GM21423 (cell line): ENCODE results near the gene CYB561A3.

Experiments used
- ATAC-seq: cut with Tn5 transposase; IDR thresholded peaks from one replicate; pipeline ENCODE4 v1.9.1; 2021; ENCODE audit warnings: mild to moderate bottlenecking, moderate library complexity; ENCODE audit not compliant: unreplicated experiment

Gene CYB561A3

DNA sequence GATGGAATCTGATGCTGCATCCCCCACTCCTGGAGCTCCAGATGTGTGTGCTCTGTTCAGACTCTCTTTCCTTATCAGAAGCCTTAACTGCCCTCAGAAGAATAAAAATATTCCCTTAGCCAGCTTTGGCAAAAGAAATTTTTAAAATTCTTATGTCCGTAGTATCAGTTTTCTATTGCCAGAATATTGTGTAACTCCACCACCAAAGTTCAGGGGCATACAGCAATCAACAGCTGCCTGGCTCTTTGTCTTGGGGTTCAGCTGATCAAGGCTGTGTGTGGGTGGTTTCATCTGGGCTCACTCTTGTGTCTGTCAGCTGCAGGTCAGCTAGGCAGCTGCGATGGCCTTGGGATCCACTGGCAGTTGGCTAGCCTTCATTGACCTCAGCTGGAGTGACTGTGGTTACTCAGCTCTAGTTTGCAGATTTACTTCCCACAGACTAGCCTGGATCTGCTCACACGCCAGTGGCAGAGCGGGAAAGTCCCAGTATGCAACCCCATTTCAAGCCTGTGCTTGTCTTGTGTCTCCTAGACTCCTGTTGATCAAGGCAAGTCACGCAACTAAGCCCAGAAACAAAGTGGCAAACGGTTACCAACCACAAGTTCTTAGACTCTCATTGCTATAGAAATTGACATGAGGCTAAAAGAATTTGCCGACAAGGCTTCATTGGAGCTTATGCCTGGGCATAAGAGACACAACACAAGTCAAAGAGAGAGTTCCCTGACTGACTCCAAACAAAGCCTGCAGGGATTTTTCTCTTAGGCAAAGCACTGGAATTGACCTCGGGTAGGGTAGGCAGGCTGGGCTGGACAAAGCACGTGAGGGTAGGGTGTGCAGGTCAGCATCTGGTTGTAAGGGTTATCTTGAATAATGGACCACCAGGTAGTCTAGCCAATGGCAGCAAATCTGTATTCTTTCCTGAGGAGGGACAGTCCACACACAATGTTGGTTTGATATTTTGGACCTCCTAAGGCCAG, 8.0 kb upstream of the CYB561A3 start:
- ATAC-seq: no peak

GRCh38 chr11:61368646-61369045, 7.0 kb upstream of the CYB561A3 start:
- ATAC-seq: no peak

- no peak for ATAC-seq
These were observed 5.7 kb upstream of the CYB561A3 start for GRCh38 chr11:61367406-61367805.

DNA sequence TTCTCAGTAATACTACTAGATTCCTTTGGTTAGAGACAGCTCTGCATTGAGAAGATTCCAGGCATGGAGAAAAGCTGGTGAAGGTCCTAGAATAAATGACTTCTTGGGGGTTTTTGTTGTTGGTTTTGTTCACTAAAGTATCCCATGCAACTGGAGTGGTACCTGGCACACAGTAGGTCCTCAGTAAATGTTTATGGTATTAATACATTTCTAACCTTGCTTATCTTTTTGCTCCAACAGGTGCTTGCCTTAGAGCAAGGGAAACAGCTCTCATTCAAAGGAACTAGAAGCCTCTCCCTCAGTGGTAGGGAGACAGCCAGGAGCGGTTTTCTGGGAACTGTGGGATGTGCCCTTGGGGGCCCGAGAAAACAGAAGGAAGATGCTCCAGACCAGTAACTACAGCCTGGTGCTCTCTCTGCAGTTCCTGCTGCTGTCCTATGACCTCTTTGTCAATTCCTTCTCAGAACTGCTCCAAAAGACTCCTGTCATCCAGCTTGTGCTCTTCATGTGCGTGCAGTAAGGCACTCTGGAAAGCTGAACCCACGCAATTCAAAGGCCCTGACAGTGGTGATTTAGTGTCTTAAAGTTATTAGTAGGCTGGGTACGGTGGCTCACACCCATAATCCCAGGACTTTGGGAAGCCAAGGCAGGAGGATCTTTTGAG, 2.5 kb upstream of the CYB561A3 start:
- no peak for ATAC-seq

DNA sequence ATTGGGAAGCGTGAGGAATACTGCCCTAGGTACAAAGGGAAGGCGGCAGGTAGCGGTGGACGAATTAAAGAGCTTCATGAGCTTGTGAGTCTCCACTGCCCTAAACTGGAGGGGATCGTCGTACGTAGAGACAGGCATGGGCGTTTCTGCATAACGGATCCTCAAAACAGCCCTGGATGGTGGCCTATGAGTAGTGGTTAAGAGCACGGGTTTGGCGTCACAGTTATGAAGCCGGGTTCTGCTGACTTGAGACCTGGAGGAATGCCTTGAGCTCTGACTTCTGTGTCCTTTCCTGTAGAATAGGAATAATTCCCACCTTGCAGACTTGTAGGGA, 827 bp upstream of the CYB561A3 start:
- peak; percentile 6 for ATAC-seq

DNA sequence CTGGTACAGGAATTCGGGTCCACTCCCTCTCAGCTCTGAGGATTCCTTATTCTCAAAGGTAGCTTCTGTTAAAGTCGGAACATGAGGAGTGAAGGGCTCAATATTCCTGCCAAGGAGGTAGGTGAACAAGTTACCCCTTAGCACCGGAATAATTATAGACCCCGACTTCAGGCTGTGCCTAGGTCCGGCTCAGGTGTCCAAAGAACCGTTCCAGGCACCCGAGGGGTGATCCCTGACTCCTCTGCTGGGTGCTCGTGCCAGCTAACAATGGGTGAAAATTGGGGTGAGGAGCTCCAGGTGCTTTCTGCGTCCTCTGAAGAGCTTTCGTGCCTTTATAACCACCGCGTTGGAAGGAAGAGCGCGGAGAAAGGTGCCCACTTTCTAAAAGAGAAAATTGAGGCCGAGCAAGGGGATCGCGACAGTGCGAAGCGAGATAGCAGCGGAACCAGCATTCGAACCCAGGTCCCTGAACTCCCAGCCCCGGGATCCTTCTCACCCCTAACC, 393 bp downstream of the CYB561A3 start:
- no peak for ATAC-seq

DNA sequence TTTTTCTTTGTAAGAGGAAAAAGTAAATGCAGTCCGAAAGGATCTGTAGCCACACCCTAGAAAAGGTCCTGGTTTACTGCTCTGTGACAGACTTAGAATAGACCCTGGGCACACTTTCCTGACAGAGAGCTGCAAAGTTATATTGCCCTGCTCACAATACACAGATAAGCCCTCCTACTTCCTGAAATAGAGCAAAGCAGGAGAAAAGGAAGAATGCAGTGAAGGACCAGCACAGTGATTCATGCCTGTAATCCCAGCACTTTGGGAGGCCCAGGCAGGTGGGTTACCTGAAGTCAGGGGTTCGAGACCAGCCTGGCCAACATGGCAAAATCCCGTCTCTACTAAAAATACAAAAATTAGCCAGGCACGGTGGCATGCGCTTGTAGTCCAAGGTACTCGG, 2.2 kb downstream of the CYB561A3 start:
- ATAC-seq: no peak

GRCh38 chr11:61358566-61358965, 3.1 kb downstream of the CYB561A3 start:
- ATAC-seq: no peak

GRCh38 chr11:61357894-61358239, 3.8 kb downstream of the CYB561A3 start:
- ATAC-seq: no peak

- peak; percentile 58 for ATAC-seq
These were observed 4.3 kb downstream of the CYB561A3 start for GRCh38 chr11:61357233-61357893.

DNA sequence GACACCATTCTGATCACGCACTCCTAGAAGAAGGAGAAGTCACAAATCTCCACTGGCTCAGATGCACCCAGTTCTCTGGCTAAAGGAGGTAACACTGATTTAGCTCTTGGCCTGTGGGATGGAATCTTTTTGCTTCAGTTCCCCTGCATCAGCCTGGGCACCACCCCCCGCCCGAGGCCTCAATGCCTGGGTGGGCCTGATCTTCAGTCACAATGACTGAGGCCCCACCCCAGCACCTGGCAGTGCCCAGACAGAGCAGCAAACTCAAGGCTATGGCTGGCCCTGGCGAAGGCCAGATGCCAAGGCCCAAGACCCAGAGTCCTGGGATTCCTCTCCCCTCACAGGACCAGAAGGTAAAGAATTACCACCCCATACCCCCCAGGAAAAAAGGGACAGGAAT, 5.0 kb downstream of the CYB561A3 start:
- ATAC-seq: no peak

DNA sequence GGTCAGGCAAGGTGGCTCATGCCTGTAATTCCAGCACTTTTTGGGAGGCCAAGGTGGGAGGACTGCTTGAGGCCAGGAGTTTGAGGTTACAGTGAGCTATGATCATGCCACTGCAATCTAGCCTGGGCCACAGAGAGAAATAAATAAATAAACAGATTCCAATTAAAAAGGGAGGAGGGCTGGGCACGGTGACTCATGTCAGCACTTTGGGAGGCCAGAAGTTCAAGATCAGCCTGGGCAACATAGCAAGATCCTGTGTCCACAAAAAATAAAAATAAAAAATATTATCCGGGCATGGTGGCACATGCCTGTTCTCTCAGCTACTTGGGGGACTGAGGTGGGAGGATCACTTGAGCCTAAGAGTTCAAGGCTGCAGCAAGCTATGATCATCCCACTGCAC, 7.5 kb downstream of the CYB561A3 start:
- no peak for ATAC-seq

DNA sequence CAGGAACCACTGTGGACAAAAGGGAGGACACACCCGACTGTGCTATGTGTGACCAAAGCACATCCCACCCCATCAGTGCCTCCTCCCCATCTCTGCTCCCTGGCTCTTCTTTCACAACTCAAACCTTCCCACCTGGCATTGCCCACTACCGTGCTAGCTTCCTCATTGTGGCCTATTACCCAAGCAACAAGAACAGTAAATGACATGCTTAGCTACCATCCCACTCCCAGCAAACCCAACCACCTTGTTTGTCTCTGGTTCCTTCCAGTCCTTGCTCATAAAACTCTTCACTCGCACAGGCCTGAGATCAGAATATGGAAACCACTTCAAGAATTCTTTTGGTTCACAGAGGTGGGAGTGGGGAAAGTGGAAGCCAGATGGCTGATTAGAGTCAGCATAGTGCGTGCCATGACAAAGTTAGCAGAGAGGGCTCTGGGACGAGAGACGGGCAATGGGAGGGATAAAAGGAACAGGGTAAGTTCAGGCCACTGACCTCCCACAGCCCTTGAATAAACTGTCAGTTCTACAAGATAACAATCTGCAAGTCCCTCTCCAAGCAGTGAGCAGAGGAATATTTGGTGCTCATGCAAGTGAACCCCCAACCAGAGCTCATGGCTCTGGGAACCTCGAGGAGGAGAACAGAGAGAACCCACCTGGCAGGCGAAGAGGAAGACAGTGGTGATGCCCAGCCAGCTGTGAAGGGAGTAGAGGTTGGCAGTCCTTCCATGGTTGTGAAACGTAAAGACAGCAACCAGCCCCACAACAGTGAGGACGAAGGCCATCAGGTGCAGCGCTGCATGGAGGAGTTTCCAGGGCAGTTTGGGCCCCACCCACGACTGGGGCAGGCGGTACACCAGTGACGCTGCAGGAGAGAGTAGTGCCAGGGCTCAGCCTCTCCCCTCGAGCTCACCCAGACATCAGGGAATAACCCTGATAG, 8.3 kb downstream of the CYB561A3 start:
- ATAC-seq: no peak

DNA sequence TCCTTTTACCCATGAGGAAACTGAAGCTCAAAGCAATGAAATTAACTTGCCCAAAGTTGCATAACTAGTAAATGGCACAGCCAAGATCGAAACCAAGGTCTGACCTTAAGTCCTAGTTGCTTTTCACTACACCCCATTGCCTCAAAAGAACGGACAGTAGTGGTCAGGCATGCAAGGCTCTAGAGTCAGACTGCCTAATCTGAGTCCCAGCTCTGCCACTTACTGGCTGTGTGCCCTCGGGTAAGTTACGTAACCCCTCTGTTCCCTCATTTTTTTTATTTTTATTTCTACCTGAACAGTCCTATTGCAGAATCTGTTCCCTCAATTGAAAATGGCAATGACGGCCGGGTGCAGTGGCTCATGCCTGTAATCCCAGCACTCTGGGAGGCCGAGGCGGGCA, 9.6 kb downstream of the CYB561A3 start:
- no peak for ATAC-seq

DNA sequence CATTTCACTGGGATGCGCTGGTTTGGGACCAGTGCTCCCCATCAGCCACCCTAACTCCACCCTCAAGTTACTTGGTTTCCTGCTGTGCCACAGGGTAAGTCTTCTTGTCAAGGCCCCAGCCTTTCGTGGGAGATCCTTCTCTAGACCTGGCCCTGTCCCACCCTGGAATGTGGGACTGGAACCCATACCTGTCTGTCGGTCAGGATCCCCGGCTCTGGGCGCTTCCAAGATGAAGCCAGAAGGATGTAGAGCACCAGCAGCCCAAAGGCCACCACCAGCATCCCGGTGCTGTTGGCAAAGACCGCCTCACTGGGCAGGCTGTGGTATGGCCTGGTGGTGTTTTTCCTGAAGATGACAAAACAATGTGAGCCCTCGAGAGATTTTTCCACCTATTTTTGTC, 10.9 kb downstream of the CYB561A3 start:
- ATAC-seq: no peak

GRCh38 chr11:61350336-61350735, 11.3 kb downstream of the CYB561A3 start:
- no peak for ATAC-seq

- no peak for ATAC-seq
These were observed 11.8 kb downstream of the CYB561A3 start for GRCh38 chr11:61349916-61350315.

DNA sequence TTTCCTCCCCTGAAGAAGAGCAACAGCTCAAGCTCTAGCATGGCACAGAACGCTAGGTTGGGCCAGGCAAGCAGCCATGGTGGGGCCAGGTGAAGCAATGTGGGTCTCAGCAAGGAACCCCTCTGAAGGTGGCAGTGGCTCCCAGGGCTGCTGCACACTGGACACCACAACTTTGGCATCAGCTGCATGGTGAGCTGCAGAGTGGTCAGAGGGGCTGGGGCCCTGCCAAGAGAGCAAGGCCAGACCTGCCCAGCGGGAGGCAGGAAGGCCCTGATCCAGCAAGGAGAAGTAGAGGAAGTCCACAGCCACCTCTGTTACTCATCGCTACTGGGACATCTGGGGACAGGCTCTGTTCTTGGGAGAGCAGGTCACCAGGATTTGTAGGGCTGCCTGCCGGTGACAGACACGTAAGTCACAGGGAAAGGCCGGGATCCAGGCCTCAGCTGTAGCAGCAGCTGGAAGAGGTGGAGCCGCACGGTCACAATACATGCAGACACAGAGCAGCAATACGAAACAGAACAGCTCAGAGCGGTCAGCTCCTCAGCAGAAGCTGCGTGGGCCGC, 12.4 kb downstream of the CYB561A3 start:
- no peak for ATAC-seq

DNA sequence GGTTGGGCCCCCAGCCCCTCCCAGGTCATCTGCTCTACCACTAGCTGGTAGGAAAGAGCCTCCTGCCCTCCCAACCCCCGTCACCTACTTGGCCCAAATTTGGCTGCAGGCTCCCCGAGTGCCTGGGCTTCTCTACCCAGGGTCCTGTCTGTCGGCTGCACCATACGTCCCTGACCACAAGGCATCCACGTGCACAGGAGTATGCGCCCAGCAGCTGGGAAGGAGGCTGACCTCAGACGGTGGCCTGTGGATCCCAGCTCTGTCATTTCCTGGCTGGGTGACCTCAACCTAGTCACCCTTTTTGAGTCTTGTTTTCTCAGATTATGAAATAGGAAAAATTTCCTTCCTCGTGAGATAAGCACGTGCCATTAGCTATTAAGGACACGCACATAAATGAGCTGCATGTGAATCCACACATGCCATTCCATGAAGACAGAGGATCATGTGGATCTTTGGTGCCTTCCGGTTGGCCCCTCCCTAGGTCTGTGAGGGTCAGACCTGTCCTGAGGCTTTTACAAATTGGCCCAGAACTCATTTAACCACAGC, 13.7 kb downstream of the CYB561A3 start:
- ATAC-seq: no peak
